IPS-18a (cell line): ENCODE measurements around the gene CACNB4.

Source experiments
- H3K27ac ChIP-seq: one replicate; pipeline ENCODE4 v1.5.1; 2013; ENCODE audit warnings: low read length
- H3K27me3 ChIP-seq: one replicate; pipeline ENCODE4 v1.6.1; 2013; ENCODE audit warnings: mild to moderate bottlenecking, low read length; ENCODE audit not compliant: control insufficient read depth, insufficient read depth
- H3K36me3 ChIP-seq: one replicate; pipeline ENCODE4 v1.6.1; 2013; ENCODE audit warnings: low read depth, low read length; ENCODE audit not compliant: control insufficient read depth
- H3K4me1 ChIP-seq: one replicate; pipeline ENCODE4 v1.6.1; 2013; ENCODE audit warnings: low read depth, low read length; ENCODE audit not compliant: control insufficient read depth
- H3K4me3 ChIP-seq: one replicate; pipeline ENCODE4 v1.5.1; 2013; ENCODE audit warnings: low read length
- H3K9ac ChIP-seq: one replicate; pipeline ENCODE4 v1.6.1; 2013; ENCODE audit warnings: mild to moderate bottlenecking, low read length, moderate library complexity
- H3K9me3 ChIP-seq: one replicate; pipeline ENCODE4 v1.6.1; 2013; ENCODE audit warnings: low read depth, low read length; ENCODE audit not compliant: control insufficient read depth

CACNB4 gene

DNA sequence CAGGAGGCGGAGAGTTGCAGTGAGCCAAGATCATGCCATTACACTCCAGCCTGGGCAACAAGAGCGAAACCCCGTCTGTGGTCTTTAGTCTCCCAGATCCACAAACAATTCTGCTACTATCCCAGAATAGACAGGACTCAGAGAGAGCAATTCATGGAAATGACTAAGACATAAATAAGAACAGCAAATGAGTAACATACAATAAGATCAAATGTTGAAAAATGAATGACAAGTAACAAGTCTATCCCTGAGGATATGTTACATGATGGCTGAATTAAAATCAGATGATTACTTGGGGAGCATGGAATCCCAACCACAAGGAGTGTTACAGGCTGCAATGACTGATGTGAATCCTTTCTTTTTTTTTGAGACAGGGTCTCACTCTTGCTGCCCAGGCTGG is 280.9 kb downstream of the CACNB4 start:
- Histone ChIP-seq H3K4me3 (no peak overlapping the region), H3K4me1 (peaks cover 4% of the 10 kb centered on the region), H3K9me3 (no peaks in the 10 kb centered on the region), H3K27me3 (no peaks in the 10 kb centered on the region), H3K9ac (no peak overlapping the region), H3K27ac (no peak overlapping the region), H3K36me3 (peaks cover 19% of the 10 kb centered on the region)

DNA sequence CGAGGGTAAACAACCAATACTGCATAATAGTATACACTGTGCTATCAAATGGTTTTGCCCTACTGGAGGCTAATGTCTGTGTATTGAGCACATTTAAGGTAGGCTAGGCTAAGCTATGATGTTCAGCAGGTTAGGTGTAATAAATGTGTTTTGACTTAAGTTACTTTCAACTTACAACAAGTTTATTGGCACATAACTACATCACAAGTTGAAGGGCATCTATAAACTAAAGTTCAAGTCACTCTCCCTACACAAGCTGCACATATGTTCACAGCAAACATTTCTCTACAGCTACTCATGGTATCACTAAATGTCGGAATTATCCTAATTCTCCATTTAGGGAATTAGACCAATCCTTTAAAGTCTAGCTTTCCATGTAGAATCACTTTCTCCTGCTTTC is 282.0 kb downstream of the CACNB4 start:
- H3K27ac ChIP-seq: no peak overlapping the region
- no peaks in the 10 kb centered on the region for H3K27me3 ChIP-seq
- H3K9me3 ChIP-seq: no peaks in the 10 kb centered on the region
- no peak overlapping the region for H3K9ac ChIP-seq
- H3K36me3 ChIP-seq: peaks cover 23% of the 10 kb centered on the region
- no peaks in the 10 kb centered on the region for H3K4me1 ChIP-seq
- no peak overlapping the region for H3K4me3 ChIP-seq

DNA sequence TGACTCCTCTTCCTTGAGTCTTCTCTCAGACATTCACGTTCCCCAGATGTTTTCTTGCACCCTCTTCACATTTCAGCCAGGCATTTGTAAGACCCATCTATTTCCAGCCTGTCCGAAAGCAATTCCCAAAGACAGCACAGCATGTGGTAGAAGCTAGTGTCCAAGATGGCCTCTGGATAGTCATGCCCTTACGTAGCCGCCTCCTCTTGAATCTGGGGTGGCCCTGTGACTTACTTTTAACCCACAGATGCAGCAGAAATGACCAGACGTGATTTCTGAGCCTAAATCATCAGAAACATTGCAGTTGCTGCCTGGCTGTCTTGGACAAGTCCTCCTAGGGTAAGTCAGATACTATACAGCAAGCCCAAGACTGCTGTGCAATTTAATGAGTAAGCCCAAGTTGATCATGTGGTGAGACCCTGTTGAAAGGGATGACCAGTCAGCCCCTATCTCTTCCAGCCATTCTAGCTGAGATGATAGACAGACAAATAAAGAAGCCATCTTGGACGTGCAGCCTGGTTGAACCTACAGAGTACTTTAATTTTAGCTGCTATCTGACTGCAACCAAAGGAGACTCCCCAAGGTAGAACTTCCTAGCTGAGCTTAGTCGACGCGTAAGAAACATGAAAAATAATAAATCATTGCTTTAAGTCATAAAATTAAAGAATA is 282.9 kb downstream of the CACNB4 start:
- Histone ChIP-seq H3K9ac (no peak overlapping the region), H3K27ac (no peak overlapping the region), H3K9me3 (no peaks in the 10 kb centered on the region), H3K4me3 (no peak overlapping the region), H3K36me3 (peaks cover 24% of the 10 kb centered on the region), H3K27me3 (no peaks in the 10 kb centered on the region), H3K4me1 (no peaks in the 10 kb centered on the region)

DNA sequence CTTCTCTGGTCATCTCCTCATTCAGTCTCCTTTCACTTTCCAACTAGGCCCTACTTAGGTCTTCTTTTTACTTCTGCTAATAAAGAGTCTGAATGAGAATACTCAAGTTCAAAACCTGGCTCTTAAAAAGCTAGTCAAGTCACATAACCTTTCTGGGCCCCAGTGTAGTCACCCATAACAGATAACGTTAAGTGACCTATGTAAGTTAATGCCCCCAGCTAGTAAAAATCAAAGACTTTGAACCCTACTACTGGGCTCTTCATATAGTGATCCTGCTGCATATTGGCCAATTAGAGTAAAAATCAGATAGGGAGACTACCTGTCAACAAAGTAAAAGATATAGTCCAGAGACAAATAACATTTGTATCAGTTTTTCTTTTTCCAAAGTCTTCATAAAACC is 288.4 kb downstream of the CACNB4 start:
- no peaks in the 10 kb centered on the region for H3K9me3 ChIP-seq
- H3K27me3 ChIP-seq: no peaks in the 10 kb centered on the region
- H3K9ac ChIP-seq: no peak overlapping the region
- H3K4me3 ChIP-seq: no peak overlapping the region
- no peak overlapping the region for H3K27ac ChIP-seq
- peaks cover 51% of the 10 kb centered on the region for H3K36me3 ChIP-seq
- H3K4me1 ChIP-seq: no peaks in the 10 kb centered on the region

DNA sequence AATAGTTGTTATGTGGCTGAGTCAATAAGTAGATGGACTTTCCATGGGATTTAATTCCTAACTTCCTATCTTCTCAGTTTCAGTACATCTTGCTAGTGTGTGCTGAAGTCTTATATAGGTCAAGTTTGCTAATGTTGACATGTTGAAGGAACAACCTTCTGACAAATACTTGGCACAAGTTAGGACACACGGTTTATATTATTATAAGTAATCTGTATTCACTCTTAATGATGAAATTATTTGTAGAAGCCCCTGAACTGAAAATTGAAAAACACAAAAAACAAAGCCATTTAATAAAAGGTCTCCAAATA is 289.8 kb downstream of the CACNB4 start:
- H3K36me3 ChIP-seq: peaks cover 53% of the 10 kb centered on the region
- no peak overlapping the region for H3K4me3 ChIP-seq
- H3K9ac ChIP-seq: no peak overlapping the region
- no peak overlapping the region for H3K27ac ChIP-seq
- H3K9me3 ChIP-seq: no peaks in the 10 kb centered on the region
- no peaks in the 10 kb centered on the region for H3K27me3 ChIP-seq
- H3K4me1 ChIP-seq: no peaks in the 10 kb centered on the region

DNA sequence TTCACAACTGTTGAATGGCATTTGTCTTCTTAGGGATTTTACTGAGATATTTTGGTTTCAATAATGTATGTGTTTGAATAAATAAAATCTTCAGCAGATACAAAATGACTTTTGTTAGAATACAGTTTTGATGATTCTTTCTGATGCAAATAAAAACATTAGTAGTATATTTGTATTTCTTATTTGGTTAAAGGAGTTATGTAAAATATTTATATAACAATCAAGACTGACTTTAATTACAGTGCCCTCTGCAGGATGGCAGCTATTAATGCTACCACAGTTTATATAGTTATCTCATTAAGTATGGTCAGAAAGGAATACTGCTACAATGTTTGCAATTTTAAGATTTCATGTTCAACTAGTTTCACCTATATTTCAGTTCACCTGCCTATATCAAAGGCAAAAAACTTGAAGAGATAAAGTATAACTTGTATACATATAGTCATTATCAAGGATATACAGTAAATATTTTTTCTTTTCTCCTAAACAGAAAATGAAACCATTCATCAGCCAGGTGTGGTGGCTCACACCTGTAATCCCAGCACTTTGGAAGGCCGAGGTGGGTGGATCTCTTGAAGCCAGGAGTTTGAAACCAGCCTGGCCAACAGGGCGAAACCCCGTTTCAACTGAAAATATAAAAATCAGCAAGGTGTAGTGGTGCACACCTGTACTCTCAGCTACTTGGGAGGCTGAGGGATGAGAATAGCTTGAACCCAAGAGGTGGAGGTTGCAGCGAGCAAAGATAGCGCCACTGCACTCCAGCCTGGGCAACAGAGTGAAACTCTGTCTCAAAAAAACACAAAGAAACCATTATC is 290.4 kb downstream of the CACNB4 start:
- H3K9me3 ChIP-seq: no peaks in the 10 kb centered on the region
- no peaks in the 10 kb centered on the region for H3K27me3 ChIP-seq
- peaks cover 50% of the 10 kb centered on the region for H3K36me3 ChIP-seq
- H3K9ac ChIP-seq: no peak overlapping the region
- H3K4me3 ChIP-seq: no peak overlapping the region
- no peak overlapping the region for H3K27ac ChIP-seq
- H3K4me1 ChIP-seq: no peaks in the 10 kb centered on the region

DNA sequence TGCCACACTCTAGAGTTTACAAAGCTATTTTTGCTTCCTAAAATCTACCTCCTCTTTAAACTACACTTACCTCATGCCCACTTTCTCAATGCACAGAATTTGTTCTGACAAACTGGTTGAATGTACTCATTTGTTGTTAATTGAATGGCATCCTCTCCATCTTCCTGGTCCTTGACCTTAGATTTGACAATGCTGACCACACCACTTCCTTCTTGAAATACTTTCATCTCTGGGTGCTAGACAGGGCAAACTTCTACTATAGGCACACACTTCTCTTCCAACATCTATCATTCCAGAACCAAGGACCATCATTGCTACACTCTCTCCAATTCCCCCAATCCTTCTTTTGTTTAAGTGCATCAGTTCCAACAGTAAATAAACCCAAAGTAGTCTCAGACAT is 292.9 kb downstream of the CACNB4 start:
- no peak overlapping the region for H3K9ac ChIP-seq
- no peak overlapping the region for H3K4me3 ChIP-seq
- H3K27ac ChIP-seq: no peak overlapping the region
- H3K36me3 ChIP-seq: peaks cover 61% of the 10 kb centered on the region
- no peaks in the 10 kb centered on the region for H3K27me3 ChIP-seq
- H3K4me1 ChIP-seq: no peaks in the 10 kb centered on the region
- no peaks in the 10 kb centered on the region for H3K9me3 ChIP-seq

DNA sequence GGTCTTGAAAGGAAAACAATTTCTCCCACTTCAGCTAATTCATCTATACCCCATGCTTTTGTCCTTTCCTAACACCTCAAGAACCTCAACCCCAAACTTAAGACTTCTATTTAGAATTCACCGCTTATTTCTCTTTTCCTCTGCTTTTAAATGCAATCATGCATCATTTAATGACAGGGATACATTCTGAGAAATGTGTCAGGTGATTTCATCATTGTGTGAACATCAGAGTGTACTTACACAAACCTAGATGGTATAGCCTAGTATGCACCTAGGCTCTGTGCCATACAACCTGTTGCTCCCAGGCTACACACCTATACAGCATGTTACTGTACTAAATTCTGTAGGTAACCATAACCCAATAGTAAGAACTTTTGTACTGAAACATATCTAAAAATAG is 293.5 kb downstream of the CACNB4 start:
- Histone ChIP-seq H3K36me3 (peaks cover 55% of the 10 kb centered on the region), H3K9me3 (no peaks in the 10 kb centered on the region)

DNA sequence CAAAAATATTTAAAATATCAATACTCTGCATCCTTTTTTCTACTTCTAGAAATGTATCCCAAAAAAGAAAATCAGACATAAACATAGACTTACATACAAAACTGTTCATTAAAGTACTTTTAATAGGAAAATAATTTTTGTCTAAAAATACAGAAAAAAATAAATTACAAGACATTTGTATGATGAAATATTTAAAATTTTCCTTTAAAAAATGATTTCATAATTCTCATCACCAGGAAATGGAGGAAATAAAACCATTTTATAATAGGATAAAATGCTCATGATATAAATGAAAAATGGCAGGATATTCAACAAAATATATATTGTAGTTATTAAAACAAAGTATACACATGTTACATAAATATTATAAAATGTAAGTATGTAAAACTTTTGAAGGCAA is 295.0 kb downstream of the CACNB4 start:
- Histone ChIP-seq H3K4me3 (no peak overlapping the region), H3K27me3 (no peaks in the 10 kb centered on the region), H3K27ac (no peak overlapping the region), H3K36me3 (peaks cover 54% of the 10 kb centered on the region), H3K9ac (no peak overlapping the region), H3K4me1 (no peaks in the 10 kb centered on the region), H3K9me3 (no peaks in the 10 kb centered on the region)

More for the DNA sequence above, 293.5 kb downstream of the CACNB4 start:
- no peaks in the 10 kb centered on the region for H3K4me1 ChIP-seq
- H3K27me3 ChIP-seq: no peaks in the 10 kb centered on the region
- H3K27ac ChIP-seq: no peak overlapping the region
- no peak overlapping the region for H3K9ac ChIP-seq
- no peak overlapping the region for H3K4me3 ChIP-seq

DNA sequence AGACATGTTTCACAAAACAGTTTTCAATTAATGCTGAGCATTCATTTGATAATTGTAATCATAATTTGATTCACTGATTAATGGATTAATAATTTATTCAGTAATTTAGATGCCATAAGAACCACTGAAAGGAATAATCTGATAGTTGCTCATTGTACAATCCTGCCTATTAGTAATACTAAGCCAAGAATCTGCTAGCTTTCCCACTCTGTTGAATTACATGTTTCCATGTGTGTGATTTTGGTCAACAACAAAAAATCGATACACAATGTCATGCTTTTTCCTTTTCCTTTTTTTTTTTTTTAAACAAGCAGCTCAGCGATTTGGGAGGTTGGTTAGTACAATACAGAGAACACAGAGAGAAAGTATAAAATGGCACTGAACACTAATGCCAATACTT is 296.5 kb downstream of the CACNB4 start:
- Histone ChIP-seq H3K4me1 (no peaks in the 10 kb centered on the region), H3K36me3 (peaks cover 50% of the 10 kb centered on the region), H3K9me3 (no peaks in the 10 kb centered on the region), H3K4me3 (no peak overlapping the region), H3K27ac (no peak overlapping the region), H3K9ac (no peak overlapping the region), H3K27me3 (no peaks in the 10 kb centered on the region)

DNA sequence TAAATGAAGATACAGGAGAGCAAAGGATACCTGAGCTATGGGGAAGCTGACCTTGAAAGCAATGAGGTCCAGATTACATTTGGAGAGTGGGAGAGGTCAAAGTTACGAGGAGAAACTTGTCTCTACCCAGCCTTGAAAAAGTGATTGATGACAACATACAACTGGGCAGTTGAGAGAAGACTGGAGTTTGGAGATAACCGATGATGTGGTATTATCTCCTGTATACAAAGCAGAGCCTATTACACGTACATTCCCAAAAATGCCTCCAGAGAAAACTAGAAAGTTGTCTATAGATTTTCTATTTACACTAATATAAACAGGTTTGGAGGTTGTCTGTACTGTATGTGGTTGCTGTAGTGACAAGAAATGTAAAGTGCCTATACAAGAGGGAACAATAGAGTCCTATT is 299.0 kb downstream of the CACNB4 start:
- Histone ChIP-seq H3K27ac (no peak overlapping the region), H3K4me1 (no peaks in the 10 kb centered on the region), H3K9ac (no peak overlapping the region), H3K36me3 (peaks cover 31% of the 10 kb centered on the region), H3K27me3 (no peaks in the 10 kb centered on the region), H3K4me3 (no peak overlapping the region), H3K9me3 (no peaks in the 10 kb centered on the region)

DNA sequence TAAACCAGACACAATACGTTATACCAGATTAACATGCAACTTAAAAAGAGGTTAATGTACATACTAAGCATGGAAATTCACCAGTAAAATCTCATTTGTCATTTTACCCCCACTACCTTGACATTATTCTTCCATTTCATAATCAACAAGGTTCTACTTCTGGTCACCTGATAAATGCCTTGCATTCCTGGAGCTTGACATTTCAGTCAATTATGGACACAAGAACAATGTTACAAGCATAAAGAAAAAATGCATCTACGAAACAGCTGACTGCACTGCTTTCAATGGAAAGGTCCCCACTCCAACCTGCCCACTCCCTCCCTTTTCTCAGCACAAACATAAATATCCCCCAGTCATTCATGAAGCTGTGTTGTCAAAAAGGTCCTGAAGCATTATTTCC is 302.1 kb downstream of the CACNB4 start:
- H3K9ac ChIP-seq: no peak overlapping the region
- H3K4me3 ChIP-seq: no peak overlapping the region
- no peaks in the 10 kb centered on the region for H3K27me3 ChIP-seq
- H3K27ac ChIP-seq: no peak overlapping the region
- no peaks in the 10 kb centered on the region for H3K9me3 ChIP-seq
- H3K36me3 ChIP-seq: peaks cover 11% of the 10 kb centered on the region
- H3K4me1 ChIP-seq: no peaks in the 10 kb centered on the region
